Amygdala (tissue), 56 donors: Measurements from ENCODE around the gene RBM28.

Source experiments
- DNase-seq, 56 donors: peaks; one replicate each; lab custom pipeline; 2025; lab: John Stamatoyannopoulos, UW

RBM28 gene

GRCh38 chr7:128265156-128265905, 78.4 kb downstream of the RBM28 start:
- DNase-seq: no peak

- no peak for DNase-seq
Observed at GRCh38 chr7:128264477-128264876, 79.2 kb downstream of the RBM28 start.

- no peak for DNase-seq
Observed at GRCh38 chr7:128263420-128263819, 80.3 kb downstream of the RBM28 start.

GRCh38 chr7:128262273-128263028, 81.3 kb downstream of the RBM28 start:
- DNase-seq: no peak

GRCh38 chr7:128260069-128260795, 83.5 kb downstream of the RBM28 start:
- DNase-seq: no peak

- DNase-seq: no peak
Observed at GRCh38 chr7:128259131-128260061, 84.3 kb downstream of the RBM28 start.

- DNase-seq: no peak
Observed at GRCh38 chr7:128257458-128257857, 86.2 kb downstream of the RBM28 start.

GRCh38 chr7:128255271-128255670, 88.4 kb downstream of the RBM28 start:
- DNase-seq: no peak

GRCh38 chr7:128254470-128254869, 89.2 kb downstream of the RBM28 start:
- no peak for DNase-seq

GRCh38 chr7:128253701-128254100, 90.0 kb downstream of the RBM28 start:
- DNase-seq: no peak

- DNase-seq: no peak
Observed at GRCh38 chr7:128251337-128251736, 92.4 kb downstream of the RBM28 start.
